SH-SY5Y (cell line): ENCODE measurements around the gene SPC25.

Experiments
- GATA2 ChIP-seq: IDR thresholded peaks from 2 replicates; pipeline ENCODE4 v1.6.1; 2011; ENCODE audit warnings: mild to moderate bottlenecking, low read depth, low read length
- GATA3 ChIP-seq: IDR thresholded peaks from 2 replicates; pipeline ENCODE4 v1.6.1; 2011; ENCODE audit warnings: low read depth, mild to moderate bottlenecking, low read length, moderate library complexity

GRCh38 chr2:168928113-168928831 is 38.0 kb upstream of the SPC25 start:
- TF ChIP-seq GATA2: no peak
- no peak for TF ChIP-seq GATA3
